Karpas-422 (cell line): ENCODE data around the gene ELF5. TPM values are rescaled to one million over a fixed set of nuclear protein-coding genes. Genes with fewer than 3 reads are reported as not detected.

Experiments
- DNase-seq: peaks from one replicate; pipeline ENCODE4 v3.0.0-alpha.2; 2015
- H2AFZ ChIP-seq: fragments of 200-600 bp; sonication (generic); 2 replicates; pipeline ENCODE4 v1.6.1; 2014; ENCODE audit warnings: antibody characterized with exemption, low read length, mixed read lengths
- H3K27ac ChIP-seq: fragments of 200-600 bp; sonication (generic); 2 replicates; pipeline ENCODE4 v1.5.1; 2014; ENCODE audit warnings: mild to moderate bottlenecking, low read length, moderate library complexity
- H3K27me3 ChIP-seq: fragments of 200-600 bp; sonication (generic); 2 replicates; pipeline ENCODE4 v1.6.1; 2014; ENCODE audit warnings: low read length, mixed read lengths
- H3K36me3 ChIP-seq: fragments of 200-600 bp; sonication (generic); 2 replicates; pipeline ENCODE4 v1.6.1; 2014; ENCODE audit warnings: low read length, mixed read lengths; ENCODE audit not compliant: insufficient read depth
- H3K4me1 ChIP-seq: fragments of 200-600 bp; sonication (generic); 2 replicates; pipeline ENCODE4 v1.6.1; 2014; ENCODE audit warnings: mild to moderate bottlenecking, low read length, mixed read lengths
- H3K4me2 ChIP-seq: fragments of 200-600 bp; sonication (generic); 2 replicates; pipeline ENCODE4 v1.6.1; 2014; ENCODE audit warnings: low read length, low read depth, mild to moderate bottlenecking; ENCODE audit not compliant: poor library complexity, severe bottlenecking
- H3K4me3 ChIP-seq: fragments of 200-600 bp; sonication (generic); 2 replicates; pipeline ENCODE4 v1.5.1; 2014; ENCODE audit warnings: mild to moderate bottlenecking, antibody characterized with exemption, low read length, mixed read lengths
- H3K79me2 ChIP-seq: fragments of 200-600 bp; sonication (generic); 2 replicates; pipeline ENCODE4 v1.6.1; 2014; ENCODE audit warnings: mild to moderate bottlenecking, low read length, mixed read lengths
- H3K9ac ChIP-seq: fragments of 200-600 bp; sonication (generic); 2 replicates; pipeline ENCODE4 v1.6.0; 2014; ENCODE audit warnings: low read length
- H3K9me2 ChIP-seq: fragments of 200-600 bp; sonication (generic), shearing (Covaris generic); replicated peaks from 2 replicates; pipeline ENCODE4 v1.6.0; 2014; ENCODE audit warnings: mild to moderate bottlenecking, low read length, moderate library complexity; ENCODE audit not compliant: insufficient read depth
- H3K9me3 ChIP-seq: fragments of 300-700, 200-600 bp; sonication (generic); 2 replicates; pipeline ENCODE4 v1.6.1; 2014; ENCODE audit warnings: low read length, mixed read lengths
- H4K20me1 ChIP-seq: fragments of 200-600 bp; sonication (generic); 2 replicates; pipeline ENCODE4 v1.6.1; 2014; ENCODE audit warnings: mild to moderate bottlenecking, antibody characterized with exemption, low read length, low read depth; ENCODE audit not compliant: insufficient read depth
- total RNA-seq: library from RNA; depleted of rRNA; stranded (reverse); fragments of >200 nt; shearing (Covaris generic); gene quantifications from 2 replicates; pipeline ENCODE4 v1.2.3, GENCODE V29; 2014; ENCODE audit warnings: low replicate concordance

The ELF5 gene
- total RNA-seq, 1 experiment from 2014 or later: not detected

DNA sequence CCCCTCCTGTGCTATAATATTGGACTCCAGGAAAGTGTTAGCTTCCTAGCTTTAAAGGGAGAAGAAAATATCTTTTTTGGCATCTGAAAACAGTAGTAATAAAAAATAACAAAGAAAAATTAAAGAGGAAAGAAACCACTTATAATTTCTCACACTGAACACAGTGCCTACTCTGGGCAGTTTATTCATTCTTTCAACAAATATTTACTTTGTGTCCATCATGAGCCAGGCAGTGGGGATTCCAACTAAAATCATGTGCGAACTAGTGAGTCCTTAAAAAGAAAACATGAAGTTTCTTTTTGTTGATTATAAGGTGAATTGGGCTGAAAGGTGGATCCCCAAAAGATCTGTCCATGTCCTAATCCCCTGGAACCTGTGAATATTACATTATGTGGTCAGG lies 16.0 kb upstream of the ELF5 start:
- Histone ChIP-seq H3K9ac (no peak overlapping the region), H3K27ac (no peak overlapping the region), H3K79me2 (no peaks in the 10 kb centered on the region), H3K4me2 (no peak overlapping the region), H4K20me1 (no peaks in the 10 kb centered on the region), H3K36me3 (no peaks in the 10 kb centered on the region), H3K27me3 (no peaks in the 10 kb centered on the region), H3K9me2 (no peaks in the 10 kb centered on the region), H3K9me3 (no peaks in the 10 kb centered on the region), H2AFZ (no peak overlapping the region), H3K4me1 (no peaks in the 10 kb centered on the region), H3K4me3 (no peak overlapping the region)
- no peak for DNase-seq

DNA sequence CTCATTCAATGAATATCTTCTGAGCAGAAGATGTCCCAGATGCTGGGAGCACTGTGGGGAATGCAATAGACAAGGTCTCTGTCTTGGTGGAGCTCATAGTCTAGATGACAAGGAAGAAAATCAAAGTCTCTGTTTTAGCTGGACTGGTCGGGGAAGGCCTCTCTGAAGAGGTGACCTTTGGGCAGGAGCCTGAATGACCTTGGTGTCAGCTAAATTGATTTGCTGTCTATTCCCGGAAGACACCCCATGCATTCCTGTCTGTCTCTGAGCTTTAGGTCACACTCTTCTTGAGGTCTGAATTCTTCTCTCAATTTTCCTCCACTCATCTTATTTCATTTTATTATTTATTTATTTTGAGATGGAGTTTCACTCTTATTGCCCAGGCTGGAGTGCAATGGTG lies 14.5 kb upstream of the ELF5 start:
- no peak overlapping the region for H3K4me3 ChIP-seq
- no peak for DNase-seq
- H2AFZ ChIP-seq: no peak overlapping the region
- no peak overlapping the region for H3K4me2 ChIP-seq
- H3K9me2 ChIP-seq: no peaks in the 10 kb centered on the region
- no peaks in the 10 kb centered on the region for H3K27me3 ChIP-seq
- no peak overlapping the region for H3K9ac ChIP-seq
- H3K27ac ChIP-seq: no peak overlapping the region
- no peaks in the 10 kb centered on the region for H3K4me1 ChIP-seq
- H4K20me1 ChIP-seq: no peaks in the 10 kb centered on the region
- H3K9me3 ChIP-seq: no peaks in the 10 kb centered on the region
- no peaks in the 10 kb centered on the region for H3K36me3 ChIP-seq
- no peaks in the 10 kb centered on the region for H3K79me2 ChIP-seq

DNA sequence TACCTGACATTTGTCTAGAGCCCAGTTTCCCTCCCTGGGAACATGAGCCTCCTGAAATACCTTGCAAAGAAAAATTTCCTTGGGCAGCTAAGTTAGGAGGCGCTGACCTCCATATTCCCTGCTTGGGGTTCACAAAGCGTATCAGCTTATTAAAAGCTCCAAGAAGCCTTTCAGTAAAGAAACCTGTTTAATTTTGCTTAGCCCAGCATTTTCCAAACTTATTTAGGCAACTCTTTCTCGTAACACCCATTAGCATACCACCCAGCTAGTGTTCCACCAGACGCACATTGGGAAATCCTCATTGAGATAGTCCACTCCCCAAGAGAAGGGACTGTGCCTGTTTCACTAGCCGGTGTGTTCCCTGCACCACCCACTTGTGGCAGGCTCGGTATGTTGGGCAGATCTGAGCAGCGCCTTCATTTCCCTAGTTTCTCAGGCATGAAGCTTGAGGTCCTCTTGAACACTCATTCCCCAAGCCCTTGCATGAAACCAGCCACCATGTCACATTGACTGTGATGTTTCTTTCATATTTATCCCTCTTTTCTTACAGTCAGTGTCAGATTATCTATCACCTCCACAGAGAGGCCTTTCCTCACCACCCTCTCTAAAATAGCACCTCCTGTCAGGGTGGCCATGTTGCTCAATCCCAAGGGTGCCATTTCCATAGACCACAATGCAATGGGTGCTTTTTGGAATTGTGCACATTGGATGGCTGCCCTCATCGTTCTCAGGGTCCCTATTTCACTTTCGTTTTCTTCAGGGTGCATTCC lies 12.5 kb upstream of the ELF5 start:
- H3K9me2 ChIP-seq: no peaks in the 10 kb centered on the region
- H3K4me3 ChIP-seq: peak overlapping the region; percentile 37; the same call in 1 of the 2 replicates
- no peak overlapping the region for H2AFZ ChIP-seq
- no peaks in the 10 kb centered on the region for H3K36me3 ChIP-seq
- no peaks in the 10 kb centered on the region for H3K9me3 ChIP-seq
- no peaks in the 10 kb centered on the region for H3K4me1 ChIP-seq
- no peaks in the 10 kb centered on the region for H4K20me1 ChIP-seq
- no peaks in the 10 kb centered on the region for H3K79me2 ChIP-seq
- no peak for DNase-seq
- no peak overlapping the region for H3K27ac ChIP-seq
- H3K27me3 ChIP-seq: no peaks in the 10 kb centered on the region
- peak overlapping the region; percentile 37 for H3K4me2 ChIP-seq
- H3K9ac ChIP-seq: 0 out of 2 replicates have a peak overlapping the region, but pooled peaks have one; percentile 13

DNA sequence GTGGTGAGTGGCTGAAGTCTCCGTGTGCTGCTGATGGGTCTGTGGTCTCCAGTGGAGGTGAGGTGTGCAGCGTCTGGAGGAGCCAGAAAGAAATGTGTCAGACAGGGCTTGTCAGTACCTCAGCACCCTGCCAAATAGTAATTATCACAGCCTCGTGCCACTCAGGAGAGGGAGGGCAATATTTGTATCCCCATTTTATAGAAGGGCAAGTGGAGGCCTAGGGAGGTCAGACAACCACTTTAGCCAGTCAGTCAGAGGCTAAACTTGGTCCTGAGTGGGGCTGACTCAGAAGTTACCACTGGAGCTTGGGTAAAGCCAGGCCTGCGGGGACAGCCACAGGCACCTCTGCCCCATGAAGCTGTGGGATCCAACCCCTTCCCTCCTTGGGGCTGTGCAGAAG lies 11.5 kb upstream of the ELF5 start:
- no peak overlapping the region for H3K27ac ChIP-seq
- H2AFZ ChIP-seq: no peak overlapping the region
- no peaks in the 10 kb centered on the region for H4K20me1 ChIP-seq
- no peaks in the 10 kb centered on the region for H3K9me2 ChIP-seq
- H3K9ac ChIP-seq: no peak overlapping the region
- no peaks in the 10 kb centered on the region for H3K79me2 ChIP-seq
- no peaks in the 10 kb centered on the region for H3K36me3 ChIP-seq
- H3K4me2 ChIP-seq: no peak overlapping the region
- no peaks in the 10 kb centered on the region for H3K27me3 ChIP-seq
- DNase-seq: no peak
- H3K4me1 ChIP-seq: no peaks in the 10 kb centered on the region
- H3K4me3 ChIP-seq: no peak overlapping the region
- no peaks in the 10 kb centered on the region for H3K9me3 ChIP-seq

DNA sequence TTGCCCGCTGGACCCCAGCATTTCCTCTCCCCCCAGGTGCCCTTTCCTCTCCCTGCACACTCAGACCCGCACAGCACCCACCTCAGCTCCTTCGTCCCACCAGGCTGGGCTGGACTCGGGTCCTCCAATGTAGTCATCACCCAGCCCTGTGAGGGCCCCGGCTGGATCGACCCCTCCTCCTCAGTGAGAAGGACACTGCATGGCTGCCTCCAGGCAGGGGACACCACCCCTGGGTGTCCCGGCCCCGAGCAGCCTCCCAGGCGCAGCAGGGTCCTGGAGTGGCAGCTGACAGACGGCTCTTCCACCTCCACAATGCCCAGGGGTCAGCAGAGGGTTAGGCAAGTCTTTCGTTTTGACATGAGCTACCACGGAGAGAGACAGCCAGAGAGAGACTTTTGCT lies 11.1 kb upstream of the ELF5 start:
- Histone ChIP-seq H4K20me1 (no peaks in the 10 kb centered on the region), H3K27ac (no peak overlapping the region), H3K36me3 (no peaks in the 10 kb centered on the region), H3K9me2 (no peaks in the 10 kb centered on the region), H3K4me2 (no peak overlapping the region), H3K4me1 (no peaks in the 10 kb centered on the region), H3K9me3 (no peaks in the 10 kb centered on the region), H3K4me3 (no peak overlapping the region), H3K79me2 (no peaks in the 10 kb centered on the region), H2AFZ (no peak overlapping the region), H3K9ac (no peak overlapping the region), H3K27me3 (no peaks in the 10 kb centered on the region)
- no peak for DNase-seq

DNA sequence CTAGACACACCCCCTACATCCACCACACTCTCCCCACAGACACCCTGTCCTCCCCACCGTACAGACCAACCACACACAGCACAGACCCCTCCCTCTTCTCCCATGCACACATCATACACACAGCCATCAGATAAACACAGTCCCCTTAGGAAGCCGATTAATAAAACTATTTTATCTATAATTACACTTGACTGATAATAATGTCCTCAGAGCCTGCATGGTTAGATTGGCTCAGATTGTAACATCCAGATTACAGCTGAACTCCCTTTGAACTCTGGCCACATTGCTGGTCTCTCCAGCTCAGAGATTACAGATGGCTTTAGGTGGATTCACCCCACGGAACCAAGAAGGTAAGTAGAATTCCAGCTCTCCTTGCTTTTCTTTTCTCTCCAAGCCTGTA lies 9.5 kb upstream of the ELF5 start:
- Histone ChIP-seq H3K9ac (no peak overlapping the region), H3K9me3 (no peaks in the 10 kb centered on the region), H3K4me1 (no peaks in the 10 kb centered on the region), H3K4me2 (no peak overlapping the region), H3K27me3 (no peaks in the 10 kb centered on the region), H3K36me3 (no peaks in the 10 kb centered on the region), H3K9me2 (no peaks in the 10 kb centered on the region), H3K27ac (no peak overlapping the region), H3K4me3 (no peak overlapping the region), H3K79me2 (no peaks in the 10 kb centered on the region), H2AFZ (no peak overlapping the region), H4K20me1 (no peaks in the 10 kb centered on the region)
- DNase-seq: no peak

DNA sequence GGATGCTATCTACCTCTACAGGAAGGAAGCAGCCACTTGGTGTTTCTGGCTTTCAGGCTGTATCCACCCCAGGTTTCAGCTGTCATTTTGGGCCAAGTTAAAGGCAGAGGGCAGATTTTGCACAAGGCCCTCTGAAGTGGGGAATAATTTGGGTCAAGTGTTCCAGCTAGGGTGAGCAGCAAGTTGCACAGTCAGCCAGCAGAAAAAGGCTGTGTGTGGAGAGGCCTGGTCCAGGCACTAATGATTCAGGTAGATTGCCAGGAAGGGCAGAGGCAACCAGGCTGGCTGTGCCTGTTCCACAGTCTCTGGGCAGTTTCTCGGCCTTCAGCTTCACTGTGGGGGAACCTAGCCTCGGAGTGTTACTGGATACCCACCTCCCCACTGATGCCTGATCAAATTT lies 8.6 kb upstream of the ELF5 start:
- no peak overlapping the region for H2AFZ ChIP-seq
- H3K27me3 ChIP-seq: no peaks in the 10 kb centered on the region
- no peaks in the 10 kb centered on the region for H3K4me1 ChIP-seq
- no peak for DNase-seq
- no peaks in the 10 kb centered on the region for H3K9me3 ChIP-seq
- H3K36me3 ChIP-seq: no peaks in the 10 kb centered on the region
- no peak overlapping the region for H3K27ac ChIP-seq
- H3K4me2 ChIP-seq: no peak overlapping the region
- H3K9me2 ChIP-seq: no peaks in the 10 kb centered on the region
- H3K9ac ChIP-seq: no peak overlapping the region
- H3K4me3 ChIP-seq: no peak overlapping the region
- no peaks in the 10 kb centered on the region for H4K20me1 ChIP-seq
- H3K79me2 ChIP-seq: no peaks in the 10 kb centered on the region

DNA sequence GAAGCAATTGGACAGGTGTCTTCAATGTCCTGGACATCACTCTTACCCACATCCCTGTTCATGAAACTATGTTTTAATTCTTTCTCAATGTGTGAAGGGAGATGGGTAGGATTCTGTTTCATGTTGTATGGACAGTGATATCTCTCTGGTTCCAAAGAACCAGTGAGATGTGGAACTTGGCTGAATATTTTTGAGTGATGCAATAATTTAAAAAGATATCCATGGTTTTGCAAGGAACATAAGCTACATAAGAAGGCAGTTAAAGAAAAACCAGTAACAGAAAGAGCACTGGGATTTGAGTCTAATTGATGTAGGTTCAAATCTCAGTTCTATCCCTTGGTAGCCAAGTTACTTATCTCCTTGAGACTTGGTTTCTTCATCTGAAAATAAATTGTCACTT lies 7.7 kb upstream of the ELF5 start:
- Histone ChIP-seq H3K4me2 (no peak overlapping the region), H3K4me1 (no peaks in the 10 kb centered on the region), H3K4me3 (no peak overlapping the region), H2AFZ (no peak overlapping the region), H3K9ac (no peak overlapping the region), H3K9me3 (no peaks in the 10 kb centered on the region), H3K36me3 (no peaks in the 10 kb centered on the region), H4K20me1 (no peaks in the 10 kb centered on the region), H3K27me3 (no peaks in the 10 kb centered on the region), H3K79me2 (no peaks in the 10 kb centered on the region), H3K27ac (no peak overlapping the region), H3K9me2 (no peaks in the 10 kb centered on the region)
- no peak for DNase-seq
